NCI-H526 treated with DMSO at 0.1 percent for 48 hours (cell line): ENCODE data around the gene SH3RF2.
"Not testable (repeated sequence)": the region's sequence is repeated elsewhere in the genome, so short reads cannot be mapped to it uniquely, and the experiment has no call there.

Source experiments
- DNase-seq: peaks from one replicate; lab custom pipeline; 2025; lab: John Stamatoyannopoulos, UW

The SH3RF2 gene

GRCh38 chr5:146078566-146078965 is 142.2 kb downstream of the SH3RF2 start:
- DNase-seq, result no peak

GRCh38 chr5:146079695-146080373 is 143.5 kb downstream of the SH3RF2 start:
- no peak for DNase-seq

GRCh38 chr5:146081556-146081955 is 145.2 kb downstream of the SH3RF2 start:
- DNase-seq, result no peak

- no peak for DNase-seq
Measured at GRCh38 chr5:146082798-146083197, 146.4 kb downstream of the SH3RF2 start.

GRCh38 chr5:146084376-146084775 is 148.0 kb downstream of the SH3RF2 start:
- DNase-seq, result no peak

GRCh38 chr5:146088098-146088497 is 151.7 kb downstream of the SH3RF2 start:
- no peak for DNase-seq

GRCh38 chr5:146089287-146089686 is 152.9 kb downstream of the SH3RF2 start:
- DNase-seq, result no peak

GRCh38 chr5:146091881-146092280 is 155.5 kb downstream of the SH3RF2 start:
- no peak for DNase-seq

- DNase-seq, result no peak
Measured at GRCh38 chr5:146098047-146098446, 161.7 kb downstream of the SH3RF2 start.

GRCh38 chr5:146101646-146102045 is 165.3 kb downstream of the SH3RF2 start:
- DNase-seq, result no peak

- DNase-seq, result no peak
Measured at GRCh38 chr5:146103594-146103993, 167.2 kb downstream of the SH3RF2 start.

- DNase-seq, result no peak
Measured at GRCh38 chr5:146105477-146105876, 169.1 kb downstream of the SH3RF2 start, which contains the start of gene PLAC8L1. TSS of gene PLAC8L1 (minus strand) at chr5:146105577. CDS start at chr5:146104311, 1,266 bp downstream.

GRCh38 chr5:146107901-146108300 is 171.5 kb downstream of the SH3RF2 start:
- no peak for DNase-seq

- not testable (repeated sequence) for DNase-seq
Measured at GRCh38 chr5:146108870-146109269, 172.5 kb downstream of the SH3RF2 start.

- DNase-seq, result no peak
Measured at GRCh38 chr5:146109379-146109778, 173.0 kb downstream of the SH3RF2 start.

GRCh38 chr5:146111409-146111808 is 175.0 kb downstream of the SH3RF2 start:
- no peak for DNase-seq

- DNase-seq, result no peak
Measured at GRCh38 chr5:146112476-146112875, 176.1 kb downstream of the SH3RF2 start.
